Activated naive CD4-positive, alpha-beta T cell treated with anti-CD3 and anti-CD28 coated beads, Interleukin-2, amount 50 U/mL, for 16 hours (primary cell): ENCODE measurements around the gene GDF2.

Source experiments
- DNase-seq: peaks from one replicate; pipeline ENCODE4 v3.0.0-alpha.2; 2020

The GDF2 gene

GRCh38 chr10:47371629-47372485 is 49.6 kb downstream of the GDF2 start:
- no peak for DNase-seq

GRCh38 chr10:47372726-47373125 is 50.5 kb downstream of the GDF2 start:
- no peak for DNase-seq

- no peak for DNase-seq
Observed at GRCh38 chr10:47374611-47375536, 52.6 kb downstream of the GDF2 start.

- no peak for DNase-seq
Observed at GRCh38 chr10:47376522-47377220, 54.4 kb downstream of the GDF2 start.
